NCI-H1105 (cell line): Measurements from ENCODE around the gene ZNF784.

Experiments
- DNase-seq: peaks from one replicate; lab custom pipeline; 2025; lab: John Stamatoyannopoulos, UW

Gene ZNF784

GRCh38 chr19:55620410-55621204, 3.8 kb downstream of the ZNF784 start:
- DNase-seq, result no peak

GRCh38 chr19:55619286-55619685, 5.1 kb downstream of the ZNF784 start:
- DNase-seq, result no peak

- DNase-seq, result no peak
These were observed 5.9 kb downstream of the ZNF784 start for GRCh38 chr19:55618426-55618825.

- no peak for DNase-seq
These were observed 6.9 kb downstream of the ZNF784 start for GRCh38 chr19:55617426-55617825.

- no peak for DNase-seq
These were observed 7.9 kb downstream of the ZNF784 start for GRCh38 chr19:55616395-55616875.

- DNase-seq, result no peak
These were observed 8.6 kb downstream of the ZNF784 start for GRCh38 chr19:55615543-55616394.

- DNase-seq, result no peak
These were observed 9.4 kb downstream of the ZNF784 start for GRCh38 chr19:55614711-55615542.

GRCh38 chr19:55613930-55614710, 10.2 kb downstream of the ZNF784 start:
- DNase-seq, result no peak

- no peak for DNase-seq
These were observed 11.0 kb downstream of the ZNF784 start for GRCh38 chr19:55613396-55613795.

GRCh38 chr19:55611983-55612645, 12.3 kb downstream of the ZNF784 start:
- DNase-seq, result no peak

- DNase-seq, result no peak
These were observed 12.9 kb downstream of the ZNF784 start for GRCh38 chr19:55611300-55611982.

GRCh38 chr19:55609326-55609725, 15.0 kb downstream of the ZNF784 start:
- DNase-seq, result no peak

- DNase-seq, result no peak
These were observed 17.5 kb downstream of the ZNF784 start for GRCh38 chr19:55606817-55607216.

GRCh38 chr19:55606471-55606787, 17.9 kb downstream of the ZNF784 start:
- no peak for DNase-seq

GRCh38 chr19:55605637-55606470, 18.5 kb downstream of the ZNF784 start, which contains the start of gene ZNF865:
TSS of gene ZNF865 (plus strand) at chr19:55605647. CDS start at chr19:55613619, 7,972 bp downstream.
- DNase-seq, result peak; percentile 42

GRCh38 chr19:55605207-55605636, 19.1 kb downstream of the ZNF784 start:
- DNase-seq, result peak; percentile 99

- no peak for DNase-seq
These were observed 20.6 kb downstream of the ZNF784 start for GRCh38 chr19:55603581-55604292.

GRCh38 chr19:55603115-55603514, 21.3 kb downstream of the ZNF784 start:
- no peak for DNase-seq
